H1 (cell line): Measurements from ENCODE around the gene GAST.

Experiments
- POLR2A ChIP-seq, 2 experiments: IDR thresholded peaks; 1 replicate in 1 of 2; 2 replicates in 1 of 2; pipeline ENCODE4 v1.6.1; 2011; ENCODE audit warnings: low read depth in 2 of 2, low read length in 2 of 2, mild to moderate bottlenecking in 2 of 2; ENCODE audit errors: control extremely low read depth in 1 of 2
- SIN3A ChIP-seq, 2 experiments: IDR thresholded peaks in 1 of 2; conservative IDR thresholded peaks in 1 of 2; 2 replicates each; pipeline ENCODE4 v1.6.1; 2011 to 2012; ENCODE audit warnings: low read length in 2 of 2, improper control_type of control experiment in 1 of 2, low read depth in 1 of 2, mild to moderate bottlenecking in 1 of 2
- TF ChIP-seq, protein P1 (sequence below), 3 experiments: IDR thresholded peaks; 1 replicate in 2 of 3; 2 replicates in 1 of 3; pipeline versions ENCODE4 v1.5.1 to v1.6.1; 2011; ENCODE audit warnings: low read length in 3 of 3, mild to moderate bottlenecking in 3 of 3, inconsistent platforms in 2 of 3, low read depth in 1 of 3, moderate library complexity in 1 of 3; ENCODE audit not compliant: insufficient read depth in 1 of 3; ENCODE audit errors: control extremely low read depth in 1 of 3

DNA sequence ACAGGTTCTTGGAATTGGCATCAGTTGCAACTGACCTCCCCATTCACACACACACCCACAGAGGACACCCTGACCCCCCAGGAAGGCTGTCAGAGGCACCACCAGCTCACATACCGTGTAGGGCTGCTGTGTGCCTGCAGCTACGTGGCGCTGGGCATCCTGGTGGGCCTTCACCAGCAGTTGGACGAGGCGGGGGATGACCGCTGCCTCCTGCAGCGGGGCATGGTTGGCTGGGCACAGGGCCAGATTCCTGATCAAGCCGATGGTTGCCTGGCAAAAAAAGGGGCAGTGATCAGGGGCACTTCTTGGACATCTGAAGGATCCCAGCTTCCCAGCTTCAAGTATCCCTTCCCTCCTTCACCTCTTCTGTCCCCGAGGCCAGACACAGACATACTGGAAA lies 46.5 kb downstream of the GAST start:
- TF ChIP-seq POLR2A (IDR thresholded peaks at IDR 0.05; ENCODE audit: control extremely low read depth in 1 of 2, low read depth in 2 of 2, low read length in 2 of 2), result no peak
- no peak for TF ChIP-seq SIN3A (conservative IDR thresholded peaks at IDR 0.05 in 1 of 2, IDR thresholded peaks at IDR 0.05 in 1 of 2; ENCODE audit: low read depth in 1 of 2, low read length in 2 of 2)
- TF ChIP-seq, protein P1, sequence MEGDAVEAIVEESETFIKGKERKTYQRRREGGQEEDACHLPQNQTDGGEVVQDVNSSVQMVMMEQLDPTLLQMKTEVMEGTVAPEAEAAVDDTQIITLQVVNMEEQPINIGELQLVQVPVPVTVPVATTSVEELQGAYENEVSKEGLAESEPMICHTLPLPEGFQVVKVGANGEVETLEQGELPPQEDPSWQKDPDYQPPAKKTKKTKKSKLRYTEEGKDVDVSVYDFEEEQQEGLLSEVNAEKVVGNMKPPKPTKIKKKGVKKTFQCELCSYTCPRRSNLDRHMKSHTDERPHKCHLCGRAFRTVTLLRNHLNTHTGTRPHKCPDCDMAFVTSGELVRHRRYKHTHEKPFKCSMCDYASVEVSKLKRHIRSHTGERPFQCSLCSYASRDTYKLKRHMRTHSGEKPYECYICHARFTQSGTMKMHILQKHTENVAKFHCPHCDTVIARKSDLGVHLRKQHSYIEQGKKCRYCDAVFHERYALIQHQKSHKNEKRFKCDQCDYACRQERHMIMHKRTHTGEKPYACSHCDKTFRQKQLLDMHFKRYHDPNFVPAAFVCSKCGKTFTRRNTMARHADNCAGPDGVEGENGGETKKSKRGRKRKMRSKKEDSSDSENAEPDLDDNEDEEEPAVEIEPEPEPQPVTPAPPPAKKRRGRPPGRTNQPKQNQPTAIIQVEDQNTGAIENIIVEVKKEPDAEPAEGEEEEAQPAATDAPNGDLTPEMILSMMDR (IDR thresholded peaks at IDR 0.05; ENCODE audit: control extremely low read depth in 1 of 3, insufficient read depth in 1 of 3, low read depth in 1 of 3, low read length in 3 of 3), result no peak
